Chondrocyte (in vitro differentiated cells): ENCODE data around the gene SND1. TPM values are rescaled to one million over a fixed set of nuclear protein-coding genes. Genes with fewer than 3 reads are reported as not detected.

Experiments
- DNase-seq: peaks from one replicate; pipeline ENCODE4 v3.0.0; 2021; ENCODE audit warnings: mixed read lengths, low spot score
- H3K27ac Mint-ChIP-seq: one replicate; pipeline ENCODE4 v1.8.0; 2021; ENCODE audit warnings: mild to moderate bottlenecking, moderate library complexity, mixed read lengths; ENCODE audit not compliant: unreplicated experiment
- H3K27me3 Mint-ChIP-seq: 2 replicates; pipeline ENCODE4 v1.8.0; 2021; ENCODE audit warnings: low read depth, mixed read lengths
- H3K36me3 Mint-ChIP-seq: 2 replicates; pipeline ENCODE4 v1.8.0; 2021; ENCODE audit warnings: low read depth, mixed read lengths
- H3K4me1 Mint-ChIP-seq: 2 replicates; pipeline ENCODE4 v1.8.0; 2021; ENCODE audit warnings: low read depth, mild to moderate bottlenecking, mixed read lengths
- H3K4me3 Mint-ChIP-seq: one replicate; pipeline ENCODE4 v1.8.0; 2021; ENCODE audit warnings: mild to moderate bottlenecking, moderate library complexity, mixed read lengths; ENCODE audit not compliant: unreplicated experiment
- H3K9me3 Mint-ChIP-seq: 2 replicates; pipeline ENCODE4 v1.8.0; 2021; ENCODE audit warnings: low read depth, mixed read lengths
- CTCF ChIP-seq: fragments of 200-600 bp; sonication (generic); IDR thresholded peaks from 2 replicates; pipeline ENCODE4 v1.5.0; 2021; ENCODE audit warnings: antibody characterized with exemption, mild to moderate bottlenecking, moderate library complexity
- total RNA-seq: library from RNA; stranded (reverse); gene quantifications from 3 replicates; pipeline ENCODE4 v1.2.1, GENCODE V29; 2021

Gene SND1
- total RNA-seq, 1 donor from 2014 or later = 229 TPM

- H3K9me3 Mint-ChIP-seq = no peaks in the 10 kb centered on the region
- peaks cover 6% of the 10 kb centered on the region for H3K4me1 Mint-ChIP-seq
- H3K27me3 Mint-ChIP-seq = no peaks in the 10 kb centered on the region
- no peak overlapping the region for H3K4me3 Mint-ChIP-seq
- H3K27ac Mint-ChIP-seq = no peak overlapping the region
- no peak for DNase-seq
- TF ChIP-seq CTCF = no peak
- H3K36me3 Mint-ChIP-seq = peaks cover 19% of the 10 kb centered on the region
These were observed 429.4 kb downstream of the SND1 start for GRCh38 chr7:128081351-128081750.

DNA sequence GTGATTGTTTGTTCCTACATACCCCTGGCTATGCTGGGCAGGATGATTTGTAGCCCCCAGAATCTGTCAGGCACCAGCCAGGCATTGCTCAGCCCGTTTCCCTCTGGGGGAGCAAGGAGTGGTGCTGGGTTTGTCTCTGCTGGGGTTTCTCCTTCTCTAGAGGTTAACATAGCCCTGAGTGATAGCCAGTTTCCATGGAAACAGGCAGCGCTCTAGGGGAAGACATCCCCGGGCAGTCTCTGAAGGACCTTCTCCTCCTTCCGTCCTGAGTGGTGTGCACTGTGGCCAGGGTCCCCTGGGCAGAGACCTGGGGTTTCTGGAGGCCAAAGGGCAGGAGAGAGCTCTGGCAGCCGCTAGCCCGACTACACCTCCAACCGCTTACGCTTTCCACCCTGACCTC is 429.8 kb downstream of the SND1 start:
- no peak for DNase-seq
- no peak for TF ChIP-seq CTCF
- Mint-ChIP-seq H3K27ac (no peak overlapping the region), H3K4me3 (no peak overlapping the region), H3K4me1 (peaks cover 4% of the 10 kb centered on the region), H3K36me3 (peaks cover 22% of the 10 kb centered on the region), H3K9me3 (no peaks in the 10 kb centered on the region), H3K27me3 (no peaks in the 10 kb centered on the region)

- DNase-seq = no peak
- peaks cover 26% of the 10 kb centered on the region for H3K36me3 Mint-ChIP-seq
- no peak overlapping the region for H3K27ac Mint-ChIP-seq
- TF ChIP-seq CTCF = no peak
- H3K4me3 Mint-ChIP-seq = no peak overlapping the region
- no peaks in the 10 kb centered on the region for H3K9me3 Mint-ChIP-seq
- H3K4me1 Mint-ChIP-seq = peaks cover 4% of the 10 kb centered on the region
- H3K27me3 Mint-ChIP-seq = no peaks in the 10 kb centered on the region
These were observed 430.4 kb downstream of the SND1 start for GRCh38 chr7:128082431-128082830.

DNA sequence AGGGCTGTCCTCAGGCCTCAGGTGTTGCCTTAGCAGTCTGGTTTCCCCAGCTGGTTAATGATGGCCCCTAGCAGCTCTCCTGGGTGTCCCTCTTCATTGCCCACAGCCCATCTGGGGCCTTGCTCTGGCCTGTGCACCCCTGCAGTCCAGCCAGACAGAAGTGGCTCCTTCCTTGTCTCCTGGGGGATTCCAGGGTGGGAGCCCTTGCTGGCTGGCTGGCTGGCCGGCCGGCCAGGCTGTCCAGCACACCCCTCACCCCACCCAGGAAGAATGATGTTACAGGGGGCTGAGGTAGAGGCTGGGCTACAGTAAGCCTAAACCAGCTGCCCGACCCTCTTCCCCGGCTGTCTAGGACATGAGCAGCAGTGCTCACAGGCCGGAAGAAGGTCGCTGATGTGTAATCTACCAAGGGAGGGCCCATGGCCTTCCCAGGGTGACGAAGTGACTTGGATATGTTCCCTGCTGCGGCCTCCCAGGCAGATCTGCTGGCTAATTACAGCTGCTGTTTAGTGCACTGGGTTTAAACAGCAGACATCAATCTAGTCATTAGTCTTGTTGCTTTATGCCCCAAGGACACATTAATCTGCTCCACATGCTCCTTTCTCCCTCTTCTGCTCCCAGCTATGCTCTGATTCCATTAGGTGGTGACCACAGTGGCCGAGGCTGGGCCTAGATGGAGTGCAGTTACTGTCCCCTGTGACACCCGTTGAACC is 433.1 kb downstream of the SND1 start:
- no peaks in the 10 kb centered on the region for H3K27me3 Mint-ChIP-seq
- H3K4me3 Mint-ChIP-seq = no peak overlapping the region

GRCh38 chr7:128090492-128090891 is 438.5 kb downstream of the SND1 start:
- TF ChIP-seq CTCF = no peak
- no peaks in the 10 kb centered on the region for H3K9me3 Mint-ChIP-seq
- no peaks in the 10 kb centered on the region for H3K27me3 Mint-ChIP-seq
- H3K27ac Mint-ChIP-seq = no peak overlapping the region
- no peak overlapping the region for H3K4me3 Mint-ChIP-seq
- no peaks in the 10 kb centered on the region for H3K4me1 Mint-ChIP-seq
- H3K36me3 Mint-ChIP-seq = peaks cover 57% of the 10 kb centered on the region
- DNase-seq = no peak

More for the DNA sequence above, 433.1 kb downstream of the SND1 start:
- peaks cover 34% of the 10 kb centered on the region for H3K36me3 Mint-ChIP-seq
- no peaks in the 10 kb centered on the region for H3K9me3 Mint-ChIP-seq
- peaks cover 4% of the 10 kb centered on the region for H3K4me1 Mint-ChIP-seq
- DNase-seq = no peak
- no peak for TF ChIP-seq CTCF
- H3K27ac Mint-ChIP-seq = no peak overlapping the region
